GM19455 (cell line): ENCODE data around the gene PNPLA6.

Source experiments
- ATAC-seq: cut with Tn5 transposase; IDR thresholded peaks from one replicate; pipeline ENCODE4 v1.9.1; 2021; ENCODE audit not compliant: unreplicated experiment

PNPLA6 gene

GRCh38 chr19:7515110-7515644 is 20.3 kb upstream of the PNPLA6 start:
- no peak for ATAC-seq

GRCh38 chr19:7515645-7516151 is 19.8 kb upstream of the PNPLA6 start, which contains the start of gene ZNF358:
Gene ZNF358, plus strand, starts transcription at chr19:7516103. Its CDS starts 3,140 bp downstream, at chr19:7519243.
- ATAC-seq, result no peak

DNA sequence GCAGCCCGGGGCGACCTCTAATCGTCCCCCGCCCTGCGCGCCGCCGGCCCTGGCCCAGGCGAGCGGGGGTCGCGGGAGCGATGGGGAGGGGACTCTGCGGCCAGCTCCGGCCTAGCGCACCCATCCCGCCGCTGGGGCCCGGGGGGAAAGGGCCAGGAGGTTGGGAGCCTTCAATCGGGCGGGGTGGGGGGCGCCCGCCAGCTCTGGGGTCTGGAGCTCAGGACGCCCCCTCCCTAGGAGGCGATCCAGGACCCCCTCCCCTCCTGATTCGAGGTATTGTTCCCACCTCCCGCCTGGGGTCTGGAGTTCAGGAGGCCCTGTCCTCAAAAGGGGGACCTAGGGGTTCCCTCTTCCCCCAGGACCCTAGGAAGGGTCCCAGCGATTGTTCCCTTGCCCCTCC is 19.2 kb upstream of the PNPLA6 start:
- no peak for ATAC-seq

- ATAC-seq, result no peak
These were observed 18.6 kb upstream of the PNPLA6 start for GRCh38 chr19:7516878-7517277.

GRCh38 chr19:7519361-7520130 is 16.0 kb upstream of the PNPLA6 start:
- no peak for ATAC-seq

- ATAC-seq, result no peak
These were observed 15.1 kb upstream of the PNPLA6 start for GRCh38 chr19:7520131-7521051.

GRCh38 chr19:7521551-7522071 is 13.9 kb upstream of the PNPLA6 start:
- no peak for ATAC-seq

- ATAC-seq, result peak; percentile 71
These were observed 13.2 kb upstream of the PNPLA6 start, which contains the start of gene MCOLN1 for GRCh38 chr19:7522072-7522922. Gene MCOLN1, plus strand, starts transcription at chr19:7522624. Its CDS starts 127 bp downstream, at chr19:7522751.

- no peak for ATAC-seq
These were observed 12.4 kb upstream of the PNPLA6 start for GRCh38 chr19:7522923-7523667.

DNA sequence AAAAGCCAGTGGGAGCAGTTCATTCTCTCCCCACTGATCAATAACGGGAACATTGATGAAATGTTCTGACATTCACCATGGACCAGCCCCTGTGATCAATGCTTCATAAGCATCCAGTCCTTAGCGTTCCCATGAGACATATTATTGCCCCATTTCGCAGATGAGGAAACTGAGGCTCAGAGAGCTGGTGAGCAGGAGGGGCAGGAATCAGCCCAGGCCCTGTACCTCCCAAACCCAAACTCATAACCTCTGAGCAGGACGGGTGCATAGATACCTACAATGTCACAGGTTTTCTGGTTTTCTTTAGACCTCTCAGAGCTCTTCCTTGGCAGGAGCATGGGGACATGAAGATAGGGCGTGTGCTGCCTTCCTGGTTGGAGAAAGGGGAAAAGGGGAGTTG is 11.0 kb upstream of the PNPLA6 start:
- no peak for ATAC-seq

- no peak for ATAC-seq
These were observed 10.4 kb upstream of the PNPLA6 start for GRCh38 chr19:7524992-7525739.

- ATAC-seq, result no peak
These were observed 9.2 kb upstream of the PNPLA6 start for GRCh38 chr19:7526059-7526929.

DNA sequence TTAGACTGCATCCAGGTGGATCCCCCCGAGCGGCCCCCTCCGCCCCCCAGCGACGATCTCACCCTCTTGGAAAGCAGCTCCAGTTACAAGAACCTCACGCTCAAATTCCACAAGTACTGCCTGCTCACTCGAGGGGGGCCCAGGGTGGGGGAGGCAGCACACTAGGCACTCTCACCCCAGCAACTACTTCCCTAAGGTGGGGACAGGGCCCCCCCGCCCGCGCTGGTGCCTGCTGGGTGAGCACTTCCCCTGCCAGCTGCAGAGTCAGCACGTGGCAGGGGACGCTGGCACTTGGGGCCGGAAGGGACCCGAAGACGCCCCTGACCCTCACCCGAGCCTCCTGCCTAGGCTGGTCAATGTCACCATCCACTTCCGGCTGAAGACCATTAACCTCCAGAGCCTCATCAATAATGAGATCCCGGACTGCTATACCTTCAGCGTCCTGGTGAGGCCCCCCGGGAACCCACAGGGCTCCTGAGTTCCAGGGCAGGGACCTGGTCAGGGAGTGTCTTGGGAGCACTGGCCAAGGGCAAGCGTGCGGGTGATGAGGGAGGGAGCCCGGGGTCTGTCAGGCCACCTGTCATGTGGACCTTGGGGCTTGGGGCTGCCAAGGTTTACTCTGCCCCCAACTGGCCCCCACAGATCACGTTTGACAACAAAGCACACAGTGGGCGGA is 7.9 kb upstream of the PNPLA6 start:
- ATAC-seq, result no peak

DNA sequence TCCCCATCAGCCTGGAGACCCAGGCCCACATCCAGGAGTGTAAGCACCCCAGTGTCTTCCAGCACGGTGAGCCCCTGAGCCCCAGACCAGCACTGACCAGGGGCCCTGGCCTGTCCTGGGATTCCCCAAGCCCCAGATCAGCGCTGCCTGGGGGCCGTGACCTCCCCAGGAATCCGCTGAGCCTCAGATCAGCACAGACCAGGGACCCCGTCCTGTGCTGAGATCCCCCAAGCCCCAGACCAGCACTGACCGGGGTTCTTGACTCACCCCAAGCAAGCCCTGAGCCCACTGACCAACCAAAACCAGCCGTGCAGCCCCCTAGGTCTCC is 7.4 kb upstream of the PNPLA6 start:
- no peak for ATAC-seq

- ATAC-seq, result no peak
These were observed 6.8 kb upstream of the PNPLA6 start for GRCh38 chr19:7528522-7529245.

- ATAC-seq, result no peak
These were observed 6.3 kb upstream of the PNPLA6 start for GRCh38 chr19:7529246-7529600.
